C4-2B (cell line): ENCODE measurements around the gene UVRAG.

Source experiments
- ZFX ChIP-seq: fragments of 450-650 bp; IDR thresholded peaks from 2 replicates; pipeline ENCODE4 v1.6.1; 2017
- TF ChIP-seq, protein P1 (sequence below): fragments of 450-650 bp; conservative IDR thresholded peaks from 2 replicates; pipeline ENCODE4 v1.5.1; 2017; ENCODE audit warnings: mild to moderate bottlenecking

- TF ChIP-seq, protein P1, sequence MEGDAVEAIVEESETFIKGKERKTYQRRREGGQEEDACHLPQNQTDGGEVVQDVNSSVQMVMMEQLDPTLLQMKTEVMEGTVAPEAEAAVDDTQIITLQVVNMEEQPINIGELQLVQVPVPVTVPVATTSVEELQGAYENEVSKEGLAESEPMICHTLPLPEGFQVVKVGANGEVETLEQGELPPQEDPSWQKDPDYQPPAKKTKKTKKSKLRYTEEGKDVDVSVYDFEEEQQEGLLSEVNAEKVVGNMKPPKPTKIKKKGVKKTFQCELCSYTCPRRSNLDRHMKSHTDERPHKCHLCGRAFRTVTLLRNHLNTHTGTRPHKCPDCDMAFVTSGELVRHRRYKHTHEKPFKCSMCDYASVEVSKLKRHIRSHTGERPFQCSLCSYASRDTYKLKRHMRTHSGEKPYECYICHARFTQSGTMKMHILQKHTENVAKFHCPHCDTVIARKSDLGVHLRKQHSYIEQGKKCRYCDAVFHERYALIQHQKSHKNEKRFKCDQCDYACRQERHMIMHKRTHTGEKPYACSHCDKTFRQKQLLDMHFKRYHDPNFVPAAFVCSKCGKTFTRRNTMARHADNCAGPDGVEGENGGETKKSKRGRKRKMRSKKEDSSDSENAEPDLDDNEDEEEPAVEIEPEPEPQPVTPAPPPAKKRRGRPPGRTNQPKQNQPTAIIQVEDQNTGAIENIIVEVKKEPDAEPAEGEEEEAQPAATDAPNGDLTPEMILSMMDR = no peak
- TF ChIP-seq ZFX = no peak
Measured at GRCh38 chr11:76041208-76041607, 226.2 kb downstream of the UVRAG start.
